Osteocyte (in vitro differentiated cells): Measurements from ENCODE around the gene CIITA. TPM values are rescaled to one million over a fixed set of nuclear protein-coding genes. Genes with fewer than 3 reads are reported as not detected.

ENCODE experiments used
- DNase-seq: peaks from one replicate; pipeline ENCODE4 v3.0.0; 2021; ENCODE audit warnings: mixed read lengths; ENCODE audit not compliant: unreplicated experiment; ENCODE audit errors: extremely low spot score
- H3K27ac Mint-ChIP-seq: one replicate; pipeline ENCODE4 v1.8.0; 2021; ENCODE audit warnings: mild to moderate bottlenecking, mixed read lengths; ENCODE audit not compliant: unreplicated experiment
- H3K27me3 Mint-ChIP-seq: one replicate; pipeline ENCODE4 v1.8.0; 2021; ENCODE audit warnings: mixed read lengths; ENCODE audit not compliant: unreplicated experiment
- H3K36me3 Mint-ChIP-seq: one replicate; pipeline ENCODE4 v1.8.0; 2021; ENCODE audit warnings: mixed read lengths; ENCODE audit not compliant: unreplicated experiment
- H3K4me1 Mint-ChIP-seq: one replicate; pipeline ENCODE4 v1.8.0; 2021; ENCODE audit warnings: mixed read lengths; ENCODE audit not compliant: unreplicated experiment
- H3K4me3 Mint-ChIP-seq: one replicate; pipeline ENCODE4 v1.8.0; 2021; ENCODE audit warnings: mild to moderate bottlenecking, moderate library complexity, mixed read lengths; ENCODE audit not compliant: unreplicated experiment
- H3K9me3 Mint-ChIP-seq: one replicate; pipeline ENCODE4 v1.8.0; 2021; ENCODE audit warnings: mixed read lengths; ENCODE audit not compliant: unreplicated experiment
- total RNA-seq: library from RNA; stranded (reverse); gene quantifications from 2 replicates; pipeline ENCODE4 v1.2.1, GENCODE V29; 2021
- TF ChIP-seq, protein P1 (sequence below): fragments of 200-600 bp; sonication (generic); IDR thresholded peaks from 2 replicates; pipeline ENCODE4 v1.5.0; 2021; ENCODE audit warnings: antibody characterized with exemption, mild to moderate bottlenecking, moderate library complexity

CIITA gene
- total RNA-seq, 1 donor from 2014 or later = not detected

DNA sequence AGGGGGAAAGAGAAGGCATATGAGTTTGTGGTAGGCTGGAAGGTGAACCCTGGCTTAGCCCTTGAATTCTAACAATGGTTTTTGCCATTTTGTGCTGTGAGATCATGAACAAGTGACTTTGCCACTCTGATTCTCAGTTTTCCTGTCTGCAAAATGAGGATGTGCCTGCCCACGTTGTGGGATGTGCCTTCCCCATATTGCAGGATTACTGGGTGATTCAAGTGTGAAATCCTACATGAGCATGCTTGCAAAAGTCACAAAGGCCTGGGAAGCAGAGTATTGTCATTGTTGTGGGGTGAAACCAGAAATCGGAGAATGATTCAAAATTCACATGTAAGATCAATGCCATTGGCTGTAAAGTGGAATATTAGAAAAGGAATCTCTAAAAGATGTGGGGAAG is 29.8 kb upstream of the CIITA start:
- no peaks in the 10 kb centered on the region for H3K4me1 Mint-ChIP-seq
- H3K4me3 Mint-ChIP-seq = no peak overlapping the region
- H3K9me3 Mint-ChIP-seq = no peaks in the 10 kb centered on the region
- H3K36me3 Mint-ChIP-seq = no peaks in the 10 kb centered on the region
- peaks cover 2% of the 10 kb centered on the region for H3K27me3 Mint-ChIP-seq
- TF ChIP-seq, protein P1, sequence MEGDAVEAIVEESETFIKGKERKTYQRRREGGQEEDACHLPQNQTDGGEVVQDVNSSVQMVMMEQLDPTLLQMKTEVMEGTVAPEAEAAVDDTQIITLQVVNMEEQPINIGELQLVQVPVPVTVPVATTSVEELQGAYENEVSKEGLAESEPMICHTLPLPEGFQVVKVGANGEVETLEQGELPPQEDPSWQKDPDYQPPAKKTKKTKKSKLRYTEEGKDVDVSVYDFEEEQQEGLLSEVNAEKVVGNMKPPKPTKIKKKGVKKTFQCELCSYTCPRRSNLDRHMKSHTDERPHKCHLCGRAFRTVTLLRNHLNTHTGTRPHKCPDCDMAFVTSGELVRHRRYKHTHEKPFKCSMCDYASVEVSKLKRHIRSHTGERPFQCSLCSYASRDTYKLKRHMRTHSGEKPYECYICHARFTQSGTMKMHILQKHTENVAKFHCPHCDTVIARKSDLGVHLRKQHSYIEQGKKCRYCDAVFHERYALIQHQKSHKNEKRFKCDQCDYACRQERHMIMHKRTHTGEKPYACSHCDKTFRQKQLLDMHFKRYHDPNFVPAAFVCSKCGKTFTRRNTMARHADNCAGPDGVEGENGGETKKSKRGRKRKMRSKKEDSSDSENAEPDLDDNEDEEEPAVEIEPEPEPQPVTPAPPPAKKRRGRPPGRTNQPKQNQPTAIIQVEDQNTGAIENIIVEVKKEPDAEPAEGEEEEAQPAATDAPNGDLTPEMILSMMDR = no peak
- no peak overlapping the region for H3K27ac Mint-ChIP-seq
- DNase-seq = no peak

DNA sequence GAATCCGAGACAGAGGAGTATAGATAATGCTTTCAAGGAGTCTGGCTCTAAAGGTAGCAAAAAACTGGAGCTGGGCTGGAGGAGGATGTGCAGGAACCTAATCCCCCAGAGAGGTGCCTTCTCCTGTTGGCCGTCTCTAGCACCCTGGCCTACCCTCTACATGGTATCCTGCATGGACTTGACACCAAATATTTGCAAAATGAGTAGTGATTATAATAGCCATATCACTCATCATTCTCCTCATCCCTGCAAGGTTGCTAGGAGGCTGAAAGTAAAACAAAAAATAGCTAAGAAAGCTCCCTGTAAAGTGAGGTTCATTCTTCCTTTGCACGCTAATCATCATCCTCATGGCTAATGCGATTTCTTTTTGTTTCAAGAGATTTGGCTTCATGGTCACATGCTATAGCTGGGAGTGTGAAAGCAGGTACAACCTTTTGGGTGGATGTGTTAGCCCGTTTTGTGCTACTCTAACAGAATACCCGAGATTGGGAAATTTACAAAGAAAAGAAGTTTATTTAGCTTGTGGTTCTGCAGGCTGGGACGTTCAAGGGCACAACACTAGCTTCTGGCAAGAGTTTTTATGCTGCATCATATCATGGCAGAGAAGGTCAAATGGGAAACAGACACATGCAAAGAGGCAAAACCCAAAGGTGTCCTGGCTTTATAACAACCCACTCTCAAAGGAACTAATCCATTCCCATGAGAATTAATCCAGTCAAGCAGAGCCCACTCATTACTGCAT is 27.1 kb upstream of the CIITA start:
- H3K4me1 Mint-ChIP-seq = no peaks in the 10 kb centered on the region
- no peaks in the 10 kb centered on the region for H3K36me3 Mint-ChIP-seq
- no peak overlapping the region for H3K27ac Mint-ChIP-seq
- TF ChIP-seq, protein P1 = no peak
- H3K9me3 Mint-ChIP-seq = no peaks in the 10 kb centered on the region
- no peak for DNase-seq
- no peak overlapping the region for H3K4me3 Mint-ChIP-seq
- peaks cover 2% of the 10 kb centered on the region for H3K27me3 Mint-ChIP-seq

DNA sequence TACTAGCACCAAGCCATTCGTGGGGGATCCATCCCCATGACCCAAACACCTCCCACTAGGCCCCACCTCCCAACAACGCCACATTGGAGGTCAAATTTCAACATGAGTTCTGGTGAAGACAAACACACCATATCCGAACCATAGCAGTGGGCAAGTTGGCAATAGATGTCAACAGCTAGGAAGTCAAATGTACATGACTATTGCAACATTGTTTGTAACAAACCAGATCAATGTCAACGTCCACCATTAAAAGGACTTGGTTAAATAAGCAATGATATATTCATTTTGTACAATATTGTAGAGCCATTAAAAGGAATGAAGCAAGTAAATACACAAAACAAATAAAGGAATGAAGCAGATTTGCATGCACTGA is 26.5 kb upstream of the CIITA start:
- DNase-seq = no peak
- no peak overlapping the region for H3K27ac Mint-ChIP-seq
- no peaks in the 10 kb centered on the region for H3K36me3 Mint-ChIP-seq
- H3K4me1 Mint-ChIP-seq = no peaks in the 10 kb centered on the region
- peaks cover 2% of the 10 kb centered on the region for H3K27me3 Mint-ChIP-seq
- TF ChIP-seq, protein P1 = no peak
- no peaks in the 10 kb centered on the region for H3K9me3 Mint-ChIP-seq
- no peak overlapping the region for H3K4me3 Mint-ChIP-seq

DNA sequence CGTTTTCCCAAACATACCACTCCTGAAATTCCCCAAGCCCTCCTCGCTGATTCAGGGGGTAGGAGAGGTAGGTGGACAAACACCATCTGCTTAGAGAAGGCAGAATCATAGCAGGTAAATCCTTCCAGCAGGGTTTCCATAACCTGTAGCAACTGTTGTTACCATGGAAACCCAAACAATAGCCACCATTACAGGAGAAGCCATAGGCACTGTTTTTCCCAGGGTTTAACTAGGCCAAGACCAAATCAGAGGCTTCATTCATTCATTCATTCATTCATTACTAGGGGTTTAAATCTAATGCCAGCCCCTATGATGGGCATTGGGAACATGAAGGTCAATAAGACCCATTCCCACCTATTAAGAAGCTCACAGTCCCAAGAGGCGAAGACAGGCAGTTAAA is 25.5 kb upstream of the CIITA start:
- Mint-ChIP-seq H3K9me3 (no peaks in the 10 kb centered on the region), H3K4me3 (no peak overlapping the region), H3K4me1 (no peaks in the 10 kb centered on the region), H3K27me3 (peaks cover 2% of the 10 kb centered on the region), H3K36me3 (no peaks in the 10 kb centered on the region), H3K27ac (no peak overlapping the region)
- DNase-seq = no peak
- TF ChIP-seq, protein P1 = no peak

DNA sequence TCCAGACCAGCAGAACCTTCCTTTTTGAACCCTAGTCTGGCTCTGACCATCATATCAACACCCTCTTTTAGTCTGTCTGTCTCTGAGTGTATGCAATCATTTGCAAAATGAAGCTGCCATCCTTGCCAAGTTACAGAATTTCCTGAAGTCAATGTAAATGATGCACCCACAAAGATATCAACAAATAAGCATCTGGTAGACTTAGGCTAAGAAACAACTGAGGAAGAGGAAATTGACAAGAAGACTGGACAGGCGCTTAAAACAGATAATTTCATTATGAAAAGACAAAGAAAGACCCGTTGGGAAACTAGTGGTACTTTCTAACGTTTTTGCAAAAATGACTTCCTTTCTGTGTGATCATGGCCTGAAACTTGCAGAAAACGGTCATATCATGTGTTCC is 24.7 kb upstream of the CIITA start:
- H3K4me1 Mint-ChIP-seq = no peaks in the 10 kb centered on the region
- H3K36me3 Mint-ChIP-seq = no peaks in the 10 kb centered on the region
- H3K27ac Mint-ChIP-seq = no peak overlapping the region
- H3K9me3 Mint-ChIP-seq = no peaks in the 10 kb centered on the region
- H3K27me3 Mint-ChIP-seq = peaks cover 2% of the 10 kb centered on the region
- no peak overlapping the region for H3K4me3 Mint-ChIP-seq
- DNase-seq = no peak
- TF ChIP-seq, protein P1 = no peak
